Right atrium auricular region (tissue), 2 donors: ENCODE data around the gene ZNF683. TPM values are rescaled to one million over a fixed set of nuclear protein-coding genes. Genes with fewer than 3 reads are reported as not detected.

Source experiments
- DNase-seq: peaks from one replicate; pipeline ENCODE4 v3.0.0-alpha.2; 2019; ENCODE audit warnings: low spot score
- H3K27ac ChIP-seq, 2 donors: fragments of 200-600 bp; sonication (generic); 1 replicate in 1 of 2; 2 replicates in 1 of 2; pipeline ENCODE4 v1.5.1; 2016 to 2019
- H3K27me3 ChIP-seq, 2 donors: fragments of 200-600 bp; sonication (generic); one replicate each; pipeline versions ENCODE4 v1.5.1 to v1.6.0; 2017 to 2019
- H3K36me3 ChIP-seq: fragments of 200-600 bp; sonication (generic); one replicate; pipeline ENCODE4 v1.5.1; 2016
- H3K4me1 ChIP-seq, 2 donors: fragments of 200-600 bp; sonication (generic); one replicate each; pipeline versions ENCODE4 v1.5.1 to v1.6.0; 2017 to 2019
- H3K4me3 ChIP-seq, 2 donors: fragments of 200-600 bp; sonication (generic); 1 replicate in 1 of 2; 2 replicates in 1 of 2; pipeline ENCODE4 v1.5.1; 2017 to 2019; ENCODE audit warnings: mild to moderate bottlenecking in 1 of 2, moderate library complexity in 1 of 2
- H3K9me3 ChIP-seq, 2 donors: fragments of 200-600 bp; sonication (generic); one replicate each; pipeline ENCODE4 v1.5.1; 2019
- CTCF ChIP-seq, 2 donors: fragments of 200-600 bp; sonication (generic); IDR thresholded peaks; one replicate each; pipeline ENCODE4 v1.5.1; 2019; ENCODE audit warnings: antibody characterized with exemption in 2 of 2
- total RNA-seq, 2 donors: library from RNA; depleted of rRNA; stranded (reverse); fragments of >200 nt; gene quantifications; one replicate each; pipeline ENCODE4 v1.1.0, GENCODE V29; 2016

ZNF683 gene
- total RNA-seq, 2 donors from 2014 or later: not detected

GRCh38 chr1:26314501-26314900 lies 58.0 kb downstream of the ZNF683 start:
- no peak overlapping the region for H3K4me3 ChIP-seq
- DNase-seq: no peak
- no peaks in the 10 kb centered on the region for H3K9me3 ChIP-seq
- no peaks in the 10 kb centered on the region for H3K4me1 ChIP-seq
- no peak overlapping the region for H3K27ac ChIP-seq
- H3K36me3 ChIP-seq: no peaks in the 10 kb centered on the region
- TF ChIP-seq CTCF (IDR thresholded peaks at IDR 0.05): no peak
- no peaks in the 10 kb centered on the region for H3K27me3 ChIP-seq

Other genes with a start within 250 kb of the ZNF683 start
- 1 to 10 TPM; 3.8 to 4.3 TPM for gene FAM110D, start 213.7 kb downstream of the ZNF683 start, total RNA-seq
- not detected for gene C1orf232, start 203.8 kb downstream of the ZNF683 start, total RNA-seq
- gene ZNF593, start 202.8 kb downstream of the ZNF683 start, total RNA-seq: 10 to 100 TPM; 12.8 to 30.5 TPM
- gene ZNF593OS, start 200.9 kb downstream of the ZNF683 start, total RNA-seq: not detected
- 1 to 10 TPM in 1 of 2 donors, under 1 TPM in 1; 0.52 to 1.3 TPM for gene CNKSR1, start 195.3 kb downstream of the ZNF683 start, total RNA-seq
- not detected for gene CATSPER4, start 182.1 kb downstream of the ZNF683 start, total RNA-seq
- 100 to 1,000 TPM in 1 of 2 donors, 10 to 100 TPM in 1; 31.2 to 104 TPM for gene CEP85, start 138.6 kb downstream of the ZNF683 start, total RNA-seq
- gene SH3BGRL3, start 92.7 kb downstream of the ZNF683 start, total RNA-seq: 10 to 100 TPM; 24.8 to 66.0 TPM
- gene UBXN11, start 66.1 kb downstream of the ZNF683 start, total RNA-seq: 1 to 10 TPM; 4.5 to 7.4 TPM
- 1 to 10 TPM; 4.9 to 5.8 TPM for gene CD52, start 54.8 kb downstream of the ZNF683 start, total RNA-seq
- not detected for gene CRYBG2, start 18.6 kb downstream of the ZNF683 start, total RNA-seq
- not detected for gene LIN28A, start 38.1 kb upstream of the ZNF683 start, total RNA-seq
- 10 to 100 TPM; 24.2 to 33.3 TPM for gene DHDDS, start 59.6 kb upstream of the ZNF683 start, total RNA-seq
- 100 to 1,000 TPM in 1 of 2 donors, 10 to 100 TPM in 1; 76.9 to 142 TPM for gene HMGN2, start 99.7 kb upstream of the ZNF683 start, total RNA-seq
- 1 to 10 TPM; 1.8 to 6.9 TPM for gene RPS6KA1, start 157.0 kb upstream of the ZNF683 start, total RNA-seq